Neural progenitor cell (in vitro differentiated cells): ENCODE results near the gene TIGD7. TPM values are rescaled to one million over a fixed set of nuclear protein-coding genes. Genes with fewer than 3 reads are reported as not detected.

Experiments
- DNase-seq: peaks from one replicate; pipeline ENCODE4 v3.0.0-alpha.2; 2016; ENCODE audit warnings: low spot score
- H2AFZ ChIP-seq: fragments of 200-600 bp; sonication (generic); replicated peaks from 2 replicates; pipeline ENCODE4 v1.6.1; 2016; ENCODE audit warnings: antibody characterized with exemption
- H3F3A ChIP-seq: fragments of 200-600 bp; sonication (generic); 2 replicates; pipeline ENCODE4 v1.6.1; 2016; ENCODE audit warnings: antibody characterized with exemption, low read depth
- H3K27ac ChIP-seq: fragments of 200-600 bp; sonication (generic); 2 replicates; pipeline ENCODE4 v1.5.1; 2016; ENCODE audit warnings: mild to moderate bottlenecking
- H3K27me3 ChIP-seq: fragments of 200-600 bp; sonication (generic); 2 replicates; pipeline ENCODE4 v1.6.1; 2016; ENCODE audit warnings: mild to moderate bottlenecking, moderate library complexity
- H3K36me3 ChIP-seq: fragments of 200-600 bp; sonication (generic); 2 replicates; pipeline ENCODE4 v1.5.1; 2016
- H3K4me1 ChIP-seq: fragments of 200-600 bp; sonication (generic); 2 replicates; pipeline ENCODE4 v1.6.1; 2016; ENCODE audit warnings: mixed run types
- H3K4me2 ChIP-seq: fragments of 200-600 bp; sonication (generic); 2 replicates; pipeline ENCODE4 v1.6.1; 2016
- H3K4me3 ChIP-seq: fragments of 200-600 bp; sonication (generic); 2 replicates; pipeline ENCODE4 v1.5.1; 2016
- H3K79me2 ChIP-seq: fragments of 200-600 bp; sonication (generic); 2 replicates; pipeline ENCODE4 v1.6.1; 2016; ENCODE audit warnings: low read depth
- H3K9ac ChIP-seq: fragments of 200-600 bp; sonication (generic); 2 replicates; pipeline ENCODE4 v1.6.1; 2016
- H3K9me3 ChIP-seq: fragments of 200-600 bp; sonication (generic); 2 replicates; pipeline ENCODE4 v1.5.1; 2016; ENCODE audit warnings: low read depth
- H4K20me1 ChIP-seq: fragments of 200-600 bp; sonication (generic); 2 replicates; pipeline ENCODE4 v1.6.1; 2016; ENCODE audit warnings: low read depth
- H3K27ac Mint-ChIP-seq: 3 replicates; pipeline ENCODE4 v1.8.0; 2021; ENCODE audit warnings: mixed read lengths
- H3K27me3 Mint-ChIP-seq: 2 replicates; pipeline ENCODE4 v1.8.0; 2022; ENCODE audit warnings: low read depth, mild to moderate bottlenecking, inconsistent platforms, moderate library complexity, mixed read lengths; ENCODE audit not compliant: insufficient read depth
- H3K36me3 Mint-ChIP-seq: 3 replicates; pipeline ENCODE4 v1.8.0; 2021; ENCODE audit warnings: mixed read lengths
- H3K4me1 Mint-ChIP-seq: 3 replicates; pipeline ENCODE4 v1.8.0; 2021; ENCODE audit warnings: mixed read lengths
- H3K4me3 Mint-ChIP-seq: 3 replicates; pipeline ENCODE4 v1.8.0; 2021; ENCODE audit warnings: mild to moderate bottlenecking, moderate library complexity, mixed read lengths
- H3K9me3 Mint-ChIP-seq: 3 replicates; pipeline ENCODE4 v1.8.0; 2020; ENCODE audit warnings: mixed read lengths
- EZH2 ChIP-seq: fragments of 200-600 bp; sonication (generic); IDR thresholded peaks from 2 replicates; pipeline ENCODE4 v1.6.1; 2017; ENCODE audit warnings: antibody characterized with exemption, mild to moderate bottlenecking, moderate library complexity
- EZH2phosphoT487 ChIP-seq: fragments of 200-600 bp; sonication (generic); IDR thresholded peaks from 2 replicates; pipeline ENCODE4 v1.6.1; 2017; ENCODE audit warnings: antibody characterized with exemption
- total RNA-seq: library from RNA; depleted of rRNA; stranded (reverse); fragments of >200 nt; gene quantifications from 2 replicates; pipeline ENCODE4 v1.2.3, GENCODE V29; 2015; ENCODE audit warnings: low replicate concordance
- TF ChIP-seq, protein P1 (sequence below): fragments of 200-600 bp; sonication (generic); IDR thresholded peaks from 2 replicates; pipeline ENCODE4 v1.5.1; 2017; ENCODE audit warnings: antibody characterized with exemption, mild to moderate bottlenecking

Gene TIGD7
- total RNA-seq, 1 donor from 2014 or later: 10.6 TPM

DNA sequence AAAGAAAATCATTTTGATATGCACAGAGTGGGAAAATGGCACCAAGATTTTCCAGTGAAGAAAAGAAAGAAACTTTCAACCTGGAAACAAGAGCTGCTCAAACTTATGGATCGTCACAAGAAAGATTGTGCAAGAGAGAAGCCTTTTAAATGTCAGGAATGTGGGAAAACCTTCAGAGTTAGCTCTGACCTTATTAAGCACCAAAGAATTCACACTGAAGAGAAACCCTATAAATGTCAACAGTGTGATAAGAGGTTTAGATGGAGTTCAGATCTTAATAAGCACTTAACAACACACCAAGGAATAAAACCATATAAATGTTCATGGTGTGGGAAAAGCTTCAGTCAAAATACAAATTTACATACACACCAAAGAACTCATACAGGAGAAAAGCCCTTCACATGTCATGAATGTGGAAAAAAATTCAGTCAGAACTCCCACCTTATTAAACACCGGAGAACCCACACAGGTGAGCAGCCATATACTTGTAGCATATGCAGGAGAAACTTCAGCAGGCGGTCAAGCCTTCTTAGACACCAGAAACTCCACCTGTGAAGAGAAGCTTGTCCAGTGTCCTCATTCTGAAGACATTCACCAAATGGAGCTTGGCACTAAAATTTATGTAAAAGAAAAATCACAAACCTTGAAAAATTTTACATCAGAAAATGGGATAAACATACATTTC, 12.2 kb upstream of the TIGD7 start:
- Mint-ChIP-seq H3K36me3 (peaks cover 72% of the 10 kb centered on the region), H3K27me3 (peaks cover 15% of the 10 kb centered on the region), H3K27ac (no peak overlapping the region), H3K4me3 (no peak overlapping the region), H3K9me3 (peaks cover 82% of the 10 kb centered on the region), H3K4me1 (no peaks in the 10 kb centered on the region)
- Histone ChIP-seq H3K27ac (no peak overlapping the region), H3K4me3 (peak overlapping the region; percentile 2), H2AFZ (no peak overlapping the region), H3K36me3 (peaks cover 43% of the 10 kb centered on the region), H3K9ac (no peak overlapping the region), H4K20me1 (no peaks in the 10 kb centered on the region), H3K4me1 (no peaks in the 10 kb centered on the region), H3F3A (peaks cover 10% of the 10 kb centered on the region), H3K4me2 (no peak overlapping the region), H3K79me2 (no peaks in the 10 kb centered on the region), H3K9me3 (peaks cover 44% of the 10 kb centered on the region), H3K27me3 (no peaks in the 10 kb centered on the region)
- TF ChIP-seq EZH2phosphoT487 (no peak), EZH2 (no peak)
- TF ChIP-seq, protein P1, sequence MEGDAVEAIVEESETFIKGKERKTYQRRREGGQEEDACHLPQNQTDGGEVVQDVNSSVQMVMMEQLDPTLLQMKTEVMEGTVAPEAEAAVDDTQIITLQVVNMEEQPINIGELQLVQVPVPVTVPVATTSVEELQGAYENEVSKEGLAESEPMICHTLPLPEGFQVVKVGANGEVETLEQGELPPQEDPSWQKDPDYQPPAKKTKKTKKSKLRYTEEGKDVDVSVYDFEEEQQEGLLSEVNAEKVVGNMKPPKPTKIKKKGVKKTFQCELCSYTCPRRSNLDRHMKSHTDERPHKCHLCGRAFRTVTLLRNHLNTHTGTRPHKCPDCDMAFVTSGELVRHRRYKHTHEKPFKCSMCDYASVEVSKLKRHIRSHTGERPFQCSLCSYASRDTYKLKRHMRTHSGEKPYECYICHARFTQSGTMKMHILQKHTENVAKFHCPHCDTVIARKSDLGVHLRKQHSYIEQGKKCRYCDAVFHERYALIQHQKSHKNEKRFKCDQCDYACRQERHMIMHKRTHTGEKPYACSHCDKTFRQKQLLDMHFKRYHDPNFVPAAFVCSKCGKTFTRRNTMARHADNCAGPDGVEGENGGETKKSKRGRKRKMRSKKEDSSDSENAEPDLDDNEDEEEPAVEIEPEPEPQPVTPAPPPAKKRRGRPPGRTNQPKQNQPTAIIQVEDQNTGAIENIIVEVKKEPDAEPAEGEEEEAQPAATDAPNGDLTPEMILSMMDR: no peak
- DNase-seq: no peak

GRCh38 chr16:3311496-3311895, 6.3 kb upstream of the TIGD7 start:
- Histone ChIP-seq H2AFZ (no peak overlapping the region), H3K27ac (no peak overlapping the region), H4K20me1 (no peaks in the 10 kb centered on the region), H3K4me1 (no peaks in the 10 kb centered on the region), H3K4me3 (no peak overlapping the region), H3K4me2 (no peak overlapping the region), H3K9me3 (peaks cover 31% of the 10 kb centered on the region), H3K9ac (no peak overlapping the region), H3K36me3 (peaks cover 54% of the 10 kb centered on the region), H3K79me2 (peaks cover 15% of the 10 kb centered on the region), H3K27me3 (no peaks in the 10 kb centered on the region), H3F3A (no peaks in the 10 kb centered on the region)
- Mint-ChIP-seq H3K4me1 (no peaks in the 10 kb centered on the region), H3K27me3 (peaks cover 2% of the 10 kb centered on the region), H3K9me3 (peaks cover 92% of the 10 kb centered on the region), H3K4me3 (no peak overlapping the region), H3K27ac (no peak overlapping the region), H3K36me3 (peaks cover 88% of the 10 kb centered on the region)
- no peak for TF ChIP-seq EZH2
- no peak for TF ChIP-seq EZH2phosphoT487
- DNase-seq: no peak

DNA sequence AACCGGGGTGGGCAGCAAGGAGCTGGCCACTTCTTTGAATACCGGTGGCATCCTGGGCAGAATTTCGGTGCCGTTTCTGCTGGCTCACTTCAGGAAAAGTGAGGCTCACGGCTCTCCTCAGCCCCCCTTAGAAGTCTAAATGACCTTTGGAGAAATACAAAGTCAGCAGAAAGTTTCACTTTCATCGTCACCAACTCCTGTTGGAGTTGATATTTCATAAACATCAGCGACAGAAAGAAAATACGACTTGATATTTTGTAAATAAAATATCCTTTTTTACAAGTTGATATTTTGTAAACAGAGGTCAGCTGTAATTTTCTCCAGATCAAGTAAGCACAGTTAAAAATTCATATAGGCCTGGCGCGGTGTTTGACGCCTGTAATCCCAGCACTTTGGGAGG, 848 bp upstream of the TIGD7 start:
- H3K4me3 Mint-ChIP-seq: peak overlapping the region; percentile 87
- H3K4me1 Mint-ChIP-seq: peaks cover 7% of the 10 kb centered on the region
- H4K20me1 ChIP-seq: no peaks in the 10 kb centered on the region
- peaks cover 22% of the 10 kb centered on the region for H3K79me2 ChIP-seq
- H3K27me3 Mint-ChIP-seq: peaks cover 3% of the 10 kb centered on the region
- peak overlapping the region; percentile 69 for H3K4me3 ChIP-seq
- peaks cover 39% of the 10 kb centered on the region for H3K9me3 ChIP-seq
- DNase-seq: no peak
- H3K4me2 ChIP-seq: peak overlapping the region; percentile 73
- no peak overlapping the region for H3K27ac Mint-ChIP-seq
- H3K27me3 ChIP-seq: peaks cover 5% of the 10 kb centered on the region
- H3K36me3 Mint-ChIP-seq: peaks cover 62% of the 10 kb centered on the region
- H3K27ac ChIP-seq: no peak overlapping the region
- H2AFZ ChIP-seq: no peak overlapping the region
- H3K9me3 Mint-ChIP-seq: peaks cover 73% of the 10 kb centered on the region
- peaks cover 4% of the 10 kb centered on the region for H3K4me1 ChIP-seq
- H3K9ac ChIP-seq: no peak overlapping the region
- peaks cover 35% of the 10 kb centered on the region for H3K36me3 ChIP-seq
- TF ChIP-seq, protein P1: no peak
- TF ChIP-seq EZH2phosphoT487 (no peak), EZH2 (no peak)
- H3F3A ChIP-seq: peaks cover 13% of the 10 kb centered on the region

DNA sequence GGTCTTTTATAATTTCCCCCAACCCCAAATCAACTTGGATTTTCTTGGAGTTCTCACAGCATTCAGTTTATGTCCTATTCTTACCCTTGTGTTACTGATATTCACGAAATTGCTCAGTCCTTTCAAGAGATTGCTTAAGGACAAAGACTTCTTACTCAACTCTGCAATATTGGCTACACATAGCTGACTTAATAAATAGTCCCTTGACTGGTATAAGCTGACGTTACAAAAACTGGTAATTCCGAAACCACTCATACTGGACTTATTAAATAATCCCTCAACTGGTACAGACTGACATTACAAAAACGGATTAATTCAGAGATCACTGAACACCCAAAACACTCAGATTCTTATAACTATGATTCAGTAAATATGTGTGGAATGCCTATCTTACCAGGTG, 860 bp downstream of the TIGD7 start:
- Histone ChIP-seq H3K4me3 (peak overlapping the region; percentile 69), H2AFZ (no peak overlapping the region), H3K27me3 (peaks cover 5% of the 10 kb centered on the region), H3K4me1 (peaks cover 4% of the 10 kb centered on the region), H3K4me2 (peak overlapping the region; percentile 73), H3K27ac (no peak overlapping the region), H3K9ac (no peak overlapping the region), H3K36me3 (peaks cover 32% of the 10 kb centered on the region), H3K9me3 (peaks cover 31% of the 10 kb centered on the region), H4K20me1 (no peaks in the 10 kb centered on the region), H3K79me2 (peaks cover 22% of the 10 kb centered on the region), H3F3A (peaks cover 13% of the 10 kb centered on the region)
- peaks cover 7% of the 10 kb centered on the region for H3K4me1 Mint-ChIP-seq
- peaks cover 62% of the 10 kb centered on the region for H3K36me3 Mint-ChIP-seq
- peaks cover 3% of the 10 kb centered on the region for H3K27me3 Mint-ChIP-seq
- peak overlapping the region; percentile 76 for H3K27ac Mint-ChIP-seq
- H3K4me3 Mint-ChIP-seq: peak overlapping the region; percentile 87
- TF ChIP-seq EZH2: no peak
- no peak for TF ChIP-seq EZH2phosphoT487
- TF ChIP-seq, protein P1: no peak
- DNase-seq: no peak
- peaks cover 73% of the 10 kb centered on the region for H3K9me3 Mint-ChIP-seq
